IPS DF 4.7 (cell line): ENCODE measurements around the gene COL19A1.

Experiments used
- DNase-seq: peaks from one replicate; pipeline ENCODE4 v3.0.0-alpha.2; 2013; ENCODE audit warnings: low spot score; ENCODE audit errors: extremely low read depth

Gene COL19A1

DNA sequence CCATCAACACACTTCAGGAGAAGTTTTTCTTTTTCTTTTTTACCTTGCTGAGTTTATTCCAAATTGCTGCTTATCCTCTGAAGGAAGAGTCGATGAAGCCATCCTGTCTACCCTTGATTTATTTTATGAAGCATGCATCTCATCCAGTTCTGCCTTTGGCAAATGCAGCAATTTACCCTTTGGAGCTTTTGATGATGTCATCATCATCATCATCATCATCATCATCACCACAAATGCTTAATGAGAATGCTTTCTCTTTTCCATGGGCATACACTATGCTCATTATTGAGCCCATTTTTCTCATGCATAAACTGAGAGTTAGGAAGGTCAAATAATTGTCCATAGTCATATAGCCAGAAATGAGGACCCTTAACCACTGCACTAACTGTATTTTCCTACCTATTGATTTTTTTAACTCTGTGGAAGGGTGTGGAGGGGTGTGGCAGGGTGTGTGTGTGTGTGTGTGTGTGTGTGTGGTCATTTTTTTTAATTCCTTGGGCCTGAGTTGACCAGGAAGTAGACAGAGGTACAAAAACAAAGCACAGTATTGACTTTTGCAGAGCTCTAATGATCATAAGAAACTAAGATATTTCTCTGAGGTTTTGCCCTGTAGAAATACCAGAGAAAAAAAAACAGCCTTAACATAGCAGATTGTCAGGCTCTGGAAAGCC, 353.7 kb downstream of the COL19A1 start:
- DNase-seq: no peak

DNA sequence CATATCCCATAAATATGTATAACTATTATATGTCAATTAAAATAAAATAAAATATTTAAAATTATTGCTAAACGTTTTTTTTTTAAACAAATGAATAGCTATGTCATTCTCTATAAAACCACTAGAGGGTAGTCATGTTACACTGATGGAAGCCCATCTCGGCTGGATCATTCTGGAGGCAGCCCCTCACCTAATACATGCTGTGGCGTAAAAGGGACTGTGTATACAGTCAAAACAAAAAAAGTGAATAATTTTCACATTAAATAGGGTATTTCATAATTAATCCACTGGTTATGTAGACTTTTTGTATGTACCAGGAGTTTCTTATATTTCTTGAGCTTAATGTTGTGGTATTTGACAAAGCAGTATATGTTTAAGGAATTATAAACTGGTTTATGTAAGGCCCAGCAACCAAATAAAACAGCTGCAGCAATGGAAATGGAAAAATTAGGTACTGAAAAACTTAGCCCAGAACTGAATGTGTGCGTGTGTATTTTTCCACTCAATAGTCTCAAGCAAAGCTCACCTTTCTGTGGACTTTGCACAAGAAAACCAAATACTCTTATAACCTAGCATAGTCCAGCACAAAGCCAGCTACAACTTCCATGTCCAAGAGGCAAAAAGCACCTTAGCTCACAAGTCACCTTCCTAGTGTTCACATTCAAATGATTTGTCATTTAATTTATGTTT, 354.8 kb downstream of the COL19A1 start:
- DNase-seq: no peak

DNA sequence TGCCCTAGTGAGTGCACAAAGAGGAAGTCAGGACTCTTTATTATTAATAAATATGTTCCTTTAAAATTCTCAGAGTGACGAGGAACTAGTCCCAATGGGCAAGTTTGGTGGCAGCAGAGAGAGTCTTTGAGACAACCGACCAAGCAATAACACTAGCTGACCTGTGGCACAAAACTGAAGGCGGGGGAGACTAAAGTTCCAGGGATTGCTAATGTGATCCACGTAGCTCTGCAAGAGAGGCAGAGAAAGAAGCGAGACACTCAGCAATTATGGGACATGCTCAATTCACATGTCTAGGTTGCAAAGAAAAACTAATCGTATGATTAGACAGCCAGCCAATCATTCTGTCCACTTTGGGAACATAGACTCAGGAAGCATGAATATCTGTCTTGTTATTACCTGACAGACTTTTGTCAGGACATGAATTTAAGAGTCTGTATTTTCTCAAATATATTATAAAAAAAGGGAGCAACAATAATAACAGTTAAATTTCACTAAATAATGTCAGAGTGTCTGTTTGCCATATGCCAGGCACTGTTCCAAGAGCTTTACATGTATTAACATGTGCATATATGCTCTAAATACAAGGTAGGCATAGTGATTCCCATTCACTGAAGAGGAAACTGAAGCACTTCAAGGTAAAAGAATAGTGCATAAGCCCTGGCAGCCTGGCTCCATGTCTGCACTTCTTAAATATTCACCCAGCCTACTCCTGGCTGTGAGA, 355.5 kb downstream of the COL19A1 start:
- DNase-seq: no peak

DNA sequence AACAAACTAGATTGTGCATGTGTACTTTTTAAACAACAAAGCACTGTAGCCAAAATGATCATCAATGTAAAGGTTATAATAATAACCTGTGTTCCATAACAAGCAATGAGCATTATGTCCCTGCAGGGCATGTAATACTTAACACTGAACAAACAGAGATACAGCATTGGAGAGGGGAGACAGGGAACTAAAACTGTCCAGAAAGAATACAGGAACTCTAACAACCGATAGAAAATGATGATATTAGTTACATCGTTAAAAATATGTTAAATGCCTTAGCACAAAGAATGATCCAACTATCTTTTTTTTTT, 356.0 kb downstream of the COL19A1 start:
- DNase-seq: no peak

DNA sequence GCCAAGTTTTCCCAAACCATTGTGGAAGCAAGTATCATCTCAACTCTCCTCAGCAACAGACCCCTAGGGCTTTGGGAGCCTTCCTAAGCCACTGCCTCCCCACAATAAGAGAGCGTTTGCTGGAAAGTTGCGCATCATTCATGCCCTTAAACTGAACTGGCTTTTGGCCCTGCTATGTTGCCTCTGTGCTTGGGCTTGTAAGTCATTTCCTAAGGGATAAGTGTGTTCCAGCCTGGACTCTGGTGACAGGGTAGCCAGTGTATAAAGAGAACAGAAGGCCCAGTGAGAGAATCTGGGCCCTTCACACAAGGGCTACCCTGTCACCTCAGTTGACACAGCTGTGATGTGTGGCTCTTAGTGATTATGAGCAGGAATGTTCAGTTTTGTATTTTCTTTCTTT, 358.7 kb downstream of the COL19A1 start:
- no peak for DNase-seq

DNA sequence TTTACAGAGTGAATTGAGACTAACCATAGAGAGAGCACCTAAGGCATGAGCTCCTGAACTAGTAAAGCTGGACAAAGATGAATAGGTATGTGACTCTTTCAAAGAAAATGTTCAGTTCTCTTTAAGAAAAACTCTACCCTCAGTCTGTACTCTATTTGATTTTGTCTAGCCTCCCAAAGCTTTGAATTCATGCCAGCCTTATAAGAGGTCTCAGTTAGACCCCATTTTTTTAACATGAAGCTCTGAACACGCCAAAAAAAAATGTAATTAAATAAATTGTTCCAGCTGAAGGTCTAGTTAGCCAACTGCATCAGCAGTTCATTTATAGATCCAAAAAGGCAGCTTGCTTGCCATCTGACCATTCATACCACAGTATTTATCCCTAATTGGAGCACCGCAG, 365.0 kb downstream of the COL19A1 start:
- no peak for DNase-seq

DNA sequence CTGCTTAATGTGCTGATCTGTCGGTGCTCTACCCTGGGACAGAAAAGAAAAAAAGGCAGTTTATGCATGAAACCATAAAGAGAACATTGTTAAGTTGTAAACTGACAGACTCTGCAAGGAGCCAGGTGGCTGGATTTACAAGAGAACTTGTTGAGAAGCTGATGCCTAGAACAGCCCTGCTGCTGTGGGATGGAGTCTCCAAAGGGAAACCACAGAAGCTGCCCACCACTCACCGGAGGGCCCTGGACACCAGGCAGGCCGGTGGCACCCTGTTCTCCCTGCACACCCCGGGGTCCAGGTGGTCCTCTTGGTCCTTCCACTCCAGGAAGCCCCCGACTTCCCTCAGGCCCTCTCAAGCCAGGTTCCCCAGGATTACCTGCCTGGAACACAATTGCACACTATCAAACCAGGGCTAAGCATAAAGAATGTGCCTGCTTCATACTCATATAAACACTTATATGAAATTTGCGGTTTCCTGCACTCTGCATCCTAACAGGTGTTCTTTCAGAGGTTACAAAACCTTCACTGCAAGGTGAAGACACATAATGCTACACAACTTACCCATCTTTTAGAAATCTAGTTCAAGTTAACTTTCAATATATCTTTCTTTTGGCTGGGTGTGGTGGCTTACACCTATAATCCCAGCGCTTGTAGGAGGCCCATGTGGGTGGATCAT, 368.3 kb downstream of the COL19A1 start:
- no peak for DNase-seq

DNA sequence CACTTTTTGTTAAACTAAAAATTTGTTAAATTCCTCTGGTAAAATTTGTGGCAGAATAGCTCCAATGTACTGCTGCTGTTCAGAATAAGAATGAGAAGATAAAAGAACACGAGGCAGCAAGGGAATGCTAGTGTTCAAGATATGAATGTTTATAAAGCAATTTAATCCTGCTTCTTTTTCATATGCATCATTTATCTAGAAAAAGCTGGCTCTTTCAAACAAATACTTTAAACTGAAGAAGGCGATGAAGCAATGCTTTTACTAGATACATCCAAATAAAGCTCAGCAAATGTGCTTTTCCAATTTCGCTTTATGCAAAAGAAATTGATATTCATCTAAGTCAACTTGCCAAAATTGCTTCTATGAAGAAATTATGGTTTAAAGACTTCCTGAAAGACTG, 370.0 kb downstream of the COL19A1 start:
- DNase-seq: no peak

DNA sequence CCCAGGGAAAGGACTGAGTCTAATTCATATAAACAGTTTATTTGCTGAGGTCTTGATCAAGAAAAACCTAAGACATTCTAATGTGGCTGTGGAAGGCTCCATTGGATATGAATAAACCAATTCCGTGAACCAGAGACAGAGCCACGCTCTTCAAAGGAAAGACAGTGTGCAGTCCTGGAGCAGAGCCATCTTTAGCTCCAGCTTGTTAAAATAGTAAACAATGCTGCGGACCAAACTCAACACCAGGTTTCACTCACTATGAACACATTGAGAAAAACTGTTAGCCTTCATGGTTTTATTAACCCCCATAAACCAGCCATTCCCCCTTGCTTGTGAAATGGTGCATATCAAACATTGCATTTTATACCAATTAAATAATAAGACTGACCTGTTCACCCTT, 374.7 kb downstream of the COL19A1 start:
- DNase-seq: no peak

DNA sequence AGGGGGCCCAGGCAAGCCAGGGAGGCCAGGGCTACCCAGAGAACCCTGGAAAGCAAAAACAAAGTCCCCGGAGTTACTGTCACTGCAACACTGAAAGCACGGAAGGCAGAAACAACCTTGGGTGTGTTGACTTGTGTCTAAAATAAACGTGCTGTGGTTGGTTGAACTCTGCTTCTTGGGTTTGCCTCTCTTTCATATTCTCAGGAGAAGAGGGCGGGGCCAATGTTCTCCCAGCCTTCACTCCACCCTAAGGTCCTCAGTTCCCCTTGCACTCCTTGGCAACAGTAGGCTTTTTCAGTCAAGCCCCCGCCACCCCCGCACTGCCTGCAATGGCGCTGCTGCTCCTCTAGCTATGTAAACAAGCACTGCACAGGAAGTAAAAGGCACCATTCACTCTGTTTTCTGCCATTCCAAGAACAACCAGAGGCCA, 375.6 kb downstream of the COL19A1 start:
- DNase-seq: no peak

DNA sequence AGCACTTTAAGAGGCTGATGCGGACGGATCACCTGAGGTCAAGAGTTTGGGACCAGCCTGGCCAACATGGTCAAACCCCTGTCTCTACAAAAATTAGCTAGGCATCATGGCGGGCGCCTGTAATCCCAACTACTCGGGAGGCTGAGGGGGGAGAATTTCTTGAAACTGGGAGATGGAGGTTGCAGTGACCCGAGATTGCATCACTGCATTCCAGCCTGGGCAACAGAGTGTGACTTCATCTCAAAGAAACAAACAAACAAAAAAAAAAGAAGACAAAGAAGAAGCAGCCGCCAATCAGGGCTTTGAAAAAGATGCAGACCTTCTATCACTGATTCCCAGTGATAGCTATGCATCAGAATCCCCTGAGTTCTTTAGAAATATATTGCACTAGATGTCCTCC, 379.8 kb downstream of the COL19A1 start:
- no peak for DNase-seq

DNA sequence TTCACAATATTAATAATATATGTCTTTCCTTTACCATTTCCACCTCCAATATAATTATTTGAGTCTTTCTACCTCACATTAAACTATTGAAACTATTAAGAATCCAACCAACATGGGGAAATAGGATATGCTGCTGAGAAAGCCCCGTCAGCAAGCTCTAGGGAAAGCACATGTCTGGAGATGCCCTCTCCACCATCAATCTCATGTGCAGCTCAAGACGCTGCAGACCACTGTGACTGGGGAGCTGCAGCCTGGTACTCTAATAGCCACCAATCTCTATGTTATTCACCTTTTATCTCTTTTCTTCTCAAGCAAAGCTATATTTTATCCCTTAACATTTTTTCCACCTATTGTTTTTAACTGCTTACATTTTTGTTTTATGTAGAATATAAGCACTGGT, 386.2 kb downstream of the COL19A1 start:
- no peak for DNase-seq

DNA sequence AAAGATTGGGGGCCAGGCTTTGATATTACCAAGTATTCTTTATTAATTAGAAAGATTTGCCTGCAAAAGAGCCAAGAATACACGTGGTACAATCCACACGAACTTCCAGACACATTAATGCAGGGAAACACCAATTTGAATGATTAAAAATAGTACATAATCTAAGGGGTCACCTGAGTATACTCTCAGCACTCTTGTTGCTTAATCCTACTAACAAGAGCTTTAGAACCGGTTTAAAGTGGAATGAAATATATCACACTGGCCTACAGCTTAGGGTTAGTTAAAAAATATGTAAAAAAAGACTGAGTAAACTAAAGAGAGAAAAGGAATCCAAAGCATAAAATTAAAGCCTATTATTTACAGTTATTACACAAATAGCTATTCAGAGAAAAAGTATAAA, 387.6 kb downstream of the COL19A1 start:
- DNase-seq: no peak

DNA sequence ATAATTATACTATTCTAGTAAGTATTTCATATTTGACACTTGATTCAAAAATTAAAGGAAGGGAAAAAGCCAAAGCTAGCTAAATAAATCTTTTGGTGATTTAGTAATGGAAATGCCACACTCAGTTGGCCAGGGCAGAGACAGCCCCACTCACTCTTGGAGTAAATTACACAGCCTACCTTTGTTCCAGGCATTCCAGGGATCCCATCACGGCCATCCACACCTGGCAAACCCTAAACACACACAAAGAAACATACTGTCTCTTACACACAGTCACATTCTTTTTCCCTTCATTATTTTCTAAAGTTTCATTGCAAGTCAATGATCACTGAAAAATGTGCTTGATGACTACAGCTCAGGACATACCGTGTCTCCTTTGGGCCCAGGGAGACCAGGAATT, 388.4 kb downstream of the COL19A1 start:
- DNase-seq: no peak

DNA sequence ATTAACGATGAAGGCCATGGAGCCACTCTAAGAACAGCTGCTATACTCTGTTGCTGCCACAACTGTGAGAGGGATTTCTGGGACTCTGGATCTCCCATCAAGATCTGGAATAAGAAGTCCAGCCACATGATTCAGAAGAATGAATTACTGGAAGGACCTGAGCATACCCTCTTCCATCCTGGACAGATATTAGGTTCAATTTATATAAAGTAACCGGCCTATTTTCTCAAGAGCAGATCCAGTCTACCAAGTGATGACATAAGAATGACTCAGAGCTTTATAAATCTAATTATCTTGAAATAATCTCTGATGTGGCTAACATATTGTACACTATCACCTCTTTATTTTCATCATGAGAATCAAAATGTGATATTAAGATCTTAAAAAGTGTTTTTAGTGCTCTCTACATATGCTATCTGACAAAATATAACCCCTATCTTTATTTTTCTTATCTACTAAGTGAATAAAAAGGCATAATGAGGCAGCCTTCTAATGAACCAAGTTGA, 391.5 kb downstream of the COL19A1 start:
- no peak for DNase-seq

DNA sequence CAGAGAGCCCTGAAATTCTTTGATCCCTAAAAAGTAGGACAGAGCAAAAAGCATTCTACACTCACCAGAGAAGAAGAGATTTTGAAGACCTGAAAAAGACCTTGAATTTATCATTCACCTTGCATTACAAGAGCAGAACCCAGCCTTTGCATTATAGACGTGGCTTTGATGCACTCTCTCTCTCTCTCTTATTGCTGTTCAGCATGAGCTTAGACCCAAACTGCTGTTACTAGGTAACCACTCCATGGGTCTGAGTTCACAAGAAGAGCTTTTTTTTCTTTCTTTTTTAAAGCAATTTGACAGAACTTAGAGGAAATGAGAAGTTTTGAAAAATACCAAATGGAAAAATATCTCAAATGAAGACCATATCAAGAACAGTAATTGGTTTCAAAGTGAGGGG, 392.1 kb downstream of the COL19A1 start:
- no peak for DNase-seq
